Retinal pigment epithelial cell (primary cell): ENCODE results near the gene PCMTD2.

Experiments used
- DNase-seq: peaks from one replicate; pipeline ENCODE4 v3.0.0-alpha.2; 2010; ENCODE audit warnings: low read depth
- H3K4me3 ChIP-seq: 2 replicates; pipeline ENCODE4 v1.5.1; 2011; ENCODE audit warnings: mild to moderate bottlenecking, low read length, control low read depth, moderate library complexity
- CTCF ChIP-seq: conservative IDR thresholded peaks from 2 replicates; pipeline ENCODE4 v1.5.1; 2011; ENCODE audit warnings: low read depth, low read length, control low read depth, inconsistent platforms

Gene PCMTD2

GRCh38 chr20:64246616-64247306 lies 8.8 kb upstream of the PCMTD2 start:
- DNase-seq, result no peak
- no peak for TF ChIP-seq CTCF
- H3K4me3 ChIP-seq, result no peak overlapping the region

- DNase-seq, result no peak
- no peak for TF ChIP-seq CTCF
Measured at GRCh38 chr20:64247307-64247618, 8.3 kb upstream of the PCMTD2 start.

GRCh38 chr20:64247970-64248841 lies 7.3 kb upstream of the PCMTD2 start:
- H3K4me3 ChIP-seq, result no peak overlapping the region
- no peak for TF ChIP-seq CTCF
- no peak for DNase-seq

More at GRCh38 chr20:64247307-64247618, 8.3 kb upstream of the PCMTD2 start:
- no peak overlapping the region for H3K4me3 ChIP-seq

GRCh38 chr20:64250027-64250426 lies 5.5 kb upstream of the PCMTD2 start:
- no peak overlapping the region for H3K4me3 ChIP-seq
- no peak for TF ChIP-seq CTCF
- no peak for DNase-seq

GRCh38 chr20:64253000-64253383 lies 2.6 kb upstream of the PCMTD2 start:
- no peak for TF ChIP-seq CTCF
- no peak for DNase-seq
- no peak overlapping the region for H3K4me3 ChIP-seq

GRCh38 chr20:64253443-64253842 lies 2.1 kb upstream of the PCMTD2 start:
- H3K4me3 ChIP-seq, result no peak overlapping the region
- TF ChIP-seq CTCF, result no peak
- DNase-seq, result no peak

- no peak overlapping the region for H3K4me3 ChIP-seq
- DNase-seq, result no peak
- TF ChIP-seq CTCF, result no peak
Measured at GRCh38 chr20:64254156-64254555, 1.4 kb upstream of the PCMTD2 start.
